ENCODE results near the gene ZMYND12. TPM values are rescaled to one million over a fixed set of nuclear protein-coding genes. Genes with fewer than 3 reads are reported as not detected.

ZMYND12 gene
- total and polyA plus RNA-seq, 2 of the 4 experiments (the other 2 are of a cell fraction): under 0.01 to 0.03 TPM

DNA sequence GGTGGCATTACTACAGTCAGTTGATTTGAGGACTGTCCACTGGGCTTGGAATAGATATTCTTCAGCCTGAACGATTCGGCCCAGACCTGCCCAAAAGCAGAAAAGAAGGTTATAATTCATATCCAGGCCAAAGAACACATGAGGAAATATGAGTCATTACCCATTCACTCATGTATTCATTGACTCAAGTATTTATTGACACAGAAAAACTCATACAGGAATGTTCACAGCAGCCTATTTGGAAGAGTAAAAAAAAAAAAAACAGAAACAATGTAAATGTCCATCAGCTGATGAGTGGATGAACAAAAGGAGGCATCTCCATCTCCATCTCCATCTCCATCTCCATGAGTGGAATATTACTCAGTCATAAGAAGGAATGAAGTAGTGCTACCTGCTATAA lies 15.9 kb downstream of the ZMYND12 start:
- H2BK120ac ChIP-seq (ENCODE audit: low read depth, low read length): no peak overlapping the region
- peaks cover 1% of the 10 kb centered on the region; the same call in 1 of the 2 replicates for H3K4me1 ChIP-seq (ENCODE audit: control insufficient read depth, insufficient read depth, low read length)
- H2BK15ac ChIP-seq (ENCODE audit: low read depth, low read length): no peak overlapping the region
- H2AK9ac ChIP-seq (replicated peaks; ENCODE audit: low read depth, low read length, poor library complexity): no peak overlapping the region
- H4K91ac ChIP-seq (ENCODE audit: insufficient read depth, low read depth, low read length): no peak overlapping the region
- no CpG with 5 or more reads among the region's 2 CpGs for WGBS, 2 experiments (ENCODE audit: extremely low coverage in 2 of 2, insufficient read length in 1 of 2)
- H2AFZ ChIP-seq (replicated peaks; ENCODE audit: low read length, poor library complexity): no peak overlapping the region
- no peak overlapping the region for H3K56ac ChIP-seq (ENCODE audit: extremely low read depth, insufficient read depth, low read length)
- H3K4me3 ChIP-seq (ENCODE audit: insufficient read depth, low read depth, low read length): no peak overlapping the region
- H3K4ac ChIP-seq (ENCODE audit: low read depth, low read length): no peak overlapping the region
- CTCF ChIA-PET: interaction anchor here (0.7 kb wide), 1 partner anchor 62 kb away, joined by 5 read pairs; no protein-coding TSS in a partner anchor
- no peak overlapping the region for H2BK5ac ChIP-seq (ENCODE audit: low read depth, low read length, poor library complexity, severe bottlenecking)
- H3K9ac ChIP-seq (ENCODE audit: low read depth, low read length): no peak overlapping the region
- no peak overlapping the region for H3K18ac ChIP-seq (ENCODE audit: low read depth, low read length)
- H3K23ac ChIP-seq (ENCODE audit: low read depth, low read length): no peak overlapping the region
- POLR2A ChIA-PET (ENCODE audit: unreplicated experiment): no interaction called here
- in situ Hi-C loops (cut with MboI; ENCODE audit: low sequenced_read_pairs) (no loop called here), intact Hi-C loops (cut with micrococcal nuclease) (no loop called here), dilution Hi-C loops (cut with HindIII; ENCODE audit: low sequenced_read_pairs, unreplicated experiment) (no loop called here)
- no peak overlapping the region for H3K4me2 ChIP-seq (ENCODE audit: low read depth, low read length)
- no peaks in the 10 kb centered on the region for H3K9me3 ChIP-seq (ENCODE audit: control insufficient read depth, insufficient read depth, low read length)
- H3K27ac ChIP-seq (ENCODE audit: insufficient read depth, low read length): no peak overlapping the region
- H3K27me3 ChIP-seq (ENCODE audit: control insufficient read depth, insufficient read depth, low read length): peaks cover 4% of the 10 kb centered on the region
- H4K5ac ChIP-seq (ENCODE audit: low read depth, low read length): no peak overlapping the region
- H3K14ac ChIP-seq (replicated peaks; ENCODE audit: low read depth, low read length): no peak overlapping the region
- no peak overlapping the region for H4K8ac ChIP-seq (ENCODE audit: low read depth in 2 of 2, low read length in 2 of 2)
- no peaks in the 10 kb centered on the region for H4K20me1 ChIP-seq (ENCODE audit: insufficient read depth, low read length)
- no peaks in the 10 kb centered on the region for H3K36me3 ChIP-seq (ENCODE audit: control insufficient read depth, insufficient read depth, low read length)
- ATAC-seq (ENCODE audit: low read depth) (peak; percentile 49), DNase-seq (peak; percentile 82)
- no peak overlapping the region for H2AK5ac ChIP-seq (ENCODE audit: low read depth, low read length)
- H3K9me1 ChIP-seq (ENCODE audit: insufficient read depth, low read length): no peaks in the 10 kb centered on the region
- BruUV-seq (replicated peaks): no TSS peak
- H3K79me1 ChIP-seq (ENCODE audit: low read depth in 1 of 2, low read length in 2 of 2): no peaks in the 10 kb centered on the region
- no peak overlapping the region for H2BK20ac ChIP-seq (ENCODE audit: low read depth, low read length)
- TF ChIP-seq RCOR1 (IDR thresholded peaks at IDR 0.05; ENCODE audit: insufficient replicate concordance, low read length) (no peak), BHLHE40 (IDR thresholded peaks at IDR 0.05; ENCODE audit: low read depth, low read length) (no peak), FOS (IDR thresholded peaks at IDR 0.05; ENCODE audit: low read depth, low read length) (peak; percentile 61), ELK1 (IDR thresholded peaks at IDR 0.05; ENCODE audit: borderline replicate concordance, low read depth, low read length) (no peak)

Measured in IMR-90 (cell line).